ENCODE measurements around the gene DDI2.

GRCh38 chr1:15698201-15698600 lies 80.9 kb downstream of the DDI2 start:
- TF ChIP-seq CTCF (IDR thresholded peaks at IDR 0.05) = no peak
- no peak for TF ChIP-seq POLR2A (IDR thresholded peaks at IDR 0.05)

Data from breast epithelium (tissue), 3 donors.